Cardiac fibroblast (primary cell): ENCODE measurements around the gene RSPRY1.

ENCODE experiments used
- DNase-seq, 2 donors: peaks; one replicate each; pipeline versions ENCODE4 v3.0.0 to v3.0.0-alpha.2; 2010; ENCODE audit warnings: low read depth in 2 of 2
- H3K4me3 ChIP-seq, 2 donors: replicated peaks in 1 of 2; 1 replicate in 1 of 2; 2 replicates in 1 of 2; pipeline ENCODE4 v1.5.1; 2011; ENCODE audit warnings: low read depth in 2 of 2, low read length in 2 of 2, mild to moderate bottlenecking in 2 of 2, moderate library complexity in 1 of 2
- TF ChIP-seq, protein P1 (sequence below): IDR thresholded peaks from one replicate; pipeline ENCODE4 v1.5.1; 2011; ENCODE audit warnings: low read depth, mild to moderate bottlenecking, low read length, inconsistent platforms

RSPRY1 gene

DNA sequence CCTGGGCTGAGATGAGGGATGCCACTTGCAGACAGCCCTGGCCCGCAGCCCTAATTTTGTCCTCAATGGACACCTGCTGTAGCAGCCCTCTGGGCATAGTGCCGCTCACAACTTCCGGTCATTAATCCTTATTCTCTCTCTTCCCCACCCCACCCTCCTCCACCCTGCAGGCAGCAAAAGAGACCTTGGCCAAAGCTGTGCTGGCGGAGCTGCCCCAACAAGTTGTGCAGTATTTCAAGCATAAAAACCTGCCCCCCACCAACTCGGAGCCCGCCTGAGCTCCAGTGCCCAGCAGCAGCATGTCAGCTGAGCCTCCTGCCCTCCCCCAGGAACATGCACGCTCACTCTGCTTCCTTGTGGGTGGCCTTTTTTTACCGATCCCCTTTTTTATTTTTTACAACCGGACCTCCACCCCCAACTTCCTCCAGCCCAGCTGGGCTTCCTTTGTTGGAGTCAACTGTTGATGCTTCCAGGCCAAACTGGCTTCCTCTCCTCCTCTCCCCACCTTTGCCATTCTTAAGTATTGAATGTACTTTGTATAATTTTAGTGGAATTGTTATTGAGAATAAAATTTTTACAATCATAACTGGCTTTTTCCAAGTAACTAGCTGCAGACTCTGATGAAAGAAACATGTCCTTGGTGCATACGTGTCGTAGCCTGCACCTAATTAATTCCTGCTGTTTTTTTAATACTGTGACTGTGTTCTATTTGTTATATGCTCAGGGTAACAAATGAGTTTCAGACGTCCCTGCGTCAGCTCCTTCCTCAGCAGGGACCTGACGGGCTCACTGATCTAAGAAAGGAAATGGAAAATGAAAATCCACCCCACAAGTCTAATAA is 38.5 kb upstream of the RSPRY1 start:
- TF ChIP-seq, protein P1, sequence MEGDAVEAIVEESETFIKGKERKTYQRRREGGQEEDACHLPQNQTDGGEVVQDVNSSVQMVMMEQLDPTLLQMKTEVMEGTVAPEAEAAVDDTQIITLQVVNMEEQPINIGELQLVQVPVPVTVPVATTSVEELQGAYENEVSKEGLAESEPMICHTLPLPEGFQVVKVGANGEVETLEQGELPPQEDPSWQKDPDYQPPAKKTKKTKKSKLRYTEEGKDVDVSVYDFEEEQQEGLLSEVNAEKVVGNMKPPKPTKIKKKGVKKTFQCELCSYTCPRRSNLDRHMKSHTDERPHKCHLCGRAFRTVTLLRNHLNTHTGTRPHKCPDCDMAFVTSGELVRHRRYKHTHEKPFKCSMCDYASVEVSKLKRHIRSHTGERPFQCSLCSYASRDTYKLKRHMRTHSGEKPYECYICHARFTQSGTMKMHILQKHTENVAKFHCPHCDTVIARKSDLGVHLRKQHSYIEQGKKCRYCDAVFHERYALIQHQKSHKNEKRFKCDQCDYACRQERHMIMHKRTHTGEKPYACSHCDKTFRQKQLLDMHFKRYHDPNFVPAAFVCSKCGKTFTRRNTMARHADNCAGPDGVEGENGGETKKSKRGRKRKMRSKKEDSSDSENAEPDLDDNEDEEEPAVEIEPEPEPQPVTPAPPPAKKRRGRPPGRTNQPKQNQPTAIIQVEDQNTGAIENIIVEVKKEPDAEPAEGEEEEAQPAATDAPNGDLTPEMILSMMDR = no peak
- H3K4me3 ChIP-seq = no peak overlapping the region
- DNase-seq = peak; percentile 40 to 41

DNA sequence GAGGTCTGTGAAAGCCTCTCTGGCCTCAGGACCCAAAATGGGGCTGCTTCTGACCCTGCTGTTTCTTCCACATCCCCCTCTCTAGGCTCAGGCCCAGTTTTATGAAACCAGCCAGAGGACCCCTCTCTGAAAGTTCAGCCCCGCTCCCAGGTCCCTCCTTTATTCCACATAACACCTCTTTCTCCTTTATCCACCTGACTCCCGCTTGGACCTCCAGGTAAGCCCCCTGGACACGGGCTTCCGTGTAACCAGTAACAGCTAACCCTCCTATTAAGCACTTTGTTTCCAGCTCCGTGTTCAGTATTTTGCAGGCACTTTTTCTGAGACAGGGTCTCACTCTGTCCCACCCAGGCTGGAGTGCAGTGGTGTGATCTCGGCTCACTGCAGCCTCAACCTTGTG is 37.6 kb upstream of the RSPRY1 start:
- no peak for DNase-seq
- no peak overlapping the region for H3K4me3 ChIP-seq
- TF ChIP-seq, protein P1 = no peak

DNA sequence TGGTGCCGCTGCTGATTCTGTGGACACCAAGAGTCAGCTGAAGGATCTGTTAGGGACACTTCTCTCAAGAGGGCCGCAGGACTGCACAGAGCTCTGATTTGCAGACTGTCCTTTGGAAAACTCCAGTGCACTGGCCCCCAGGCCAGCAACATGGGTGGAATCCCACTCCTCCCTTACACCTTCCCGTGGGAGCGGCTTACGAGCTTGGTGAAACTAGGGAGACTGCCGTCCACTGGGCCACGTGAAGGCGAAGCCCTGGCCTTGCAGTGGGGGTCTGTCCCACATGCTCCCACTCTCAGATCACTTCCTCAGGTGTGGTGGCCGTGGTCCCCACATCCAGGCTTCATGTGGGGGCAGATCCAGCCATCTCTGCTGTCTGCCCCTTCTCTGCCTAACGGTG is 36.7 kb upstream of the RSPRY1 start:
- TF ChIP-seq, protein P1 = no peak
- DNase-seq = no peak
- no peak overlapping the region for H3K4me3 ChIP-seq

DNA sequence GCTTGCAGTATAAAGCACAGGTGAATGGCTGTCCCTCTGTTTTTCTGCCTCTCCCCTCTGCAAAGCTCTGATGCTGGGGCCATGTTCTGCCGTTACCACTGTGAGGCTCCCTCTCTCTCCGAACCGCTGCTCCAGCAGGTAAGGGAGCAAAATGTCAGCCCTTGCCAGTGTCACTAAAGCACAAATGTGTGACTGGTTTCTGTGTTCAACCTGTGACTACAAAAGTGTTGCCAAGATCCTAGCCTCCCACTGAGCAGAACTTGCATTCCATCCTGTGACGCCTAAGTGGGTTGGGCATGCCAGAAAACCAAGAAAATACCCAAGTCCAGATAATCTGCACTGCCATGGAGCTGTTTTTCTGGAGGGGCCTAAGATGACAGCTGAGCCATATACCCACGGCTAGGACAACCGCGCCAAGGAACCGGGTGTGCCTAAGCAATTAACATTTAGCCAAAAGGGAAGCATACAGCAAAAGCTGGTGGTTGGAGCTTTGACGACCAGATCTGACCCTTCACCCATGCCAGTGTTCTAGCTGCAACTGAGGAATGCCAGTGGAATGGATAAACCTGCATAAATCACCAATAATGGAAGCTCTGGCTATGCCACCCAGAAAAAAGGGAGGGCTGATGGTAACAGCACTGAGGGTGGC is 35.3 kb upstream of the RSPRY1 start:
- DNase-seq = peak in 1 of 2 donors; percentile 35
- TF ChIP-seq, protein P1 = no peak
- H3K4me3 ChIP-seq = no peak overlapping the region

DNA sequence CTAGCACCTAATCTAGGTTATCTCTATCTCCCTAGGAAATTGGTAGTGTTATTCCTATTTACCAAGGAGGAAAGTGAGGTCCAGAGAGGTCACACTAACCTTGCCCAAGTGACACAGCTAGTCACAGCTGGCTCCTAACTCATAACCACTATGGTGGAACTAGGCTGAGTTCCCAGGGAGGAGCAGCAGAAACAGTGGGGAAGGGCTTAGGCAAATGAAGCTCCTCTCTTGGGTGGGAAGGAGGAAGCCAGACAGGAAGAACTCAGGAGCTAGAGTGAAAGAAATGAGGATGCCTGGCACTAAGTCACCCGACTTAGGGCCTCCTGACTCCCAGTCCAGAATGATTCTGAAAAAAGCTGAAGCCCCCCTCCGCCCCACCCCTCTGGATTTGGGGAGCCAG is 34.8 kb upstream of the RSPRY1 start:
- no peak for DNase-seq
- no peak overlapping the region for H3K4me3 ChIP-seq
- TF ChIP-seq, protein P1 = no peak

DNA sequence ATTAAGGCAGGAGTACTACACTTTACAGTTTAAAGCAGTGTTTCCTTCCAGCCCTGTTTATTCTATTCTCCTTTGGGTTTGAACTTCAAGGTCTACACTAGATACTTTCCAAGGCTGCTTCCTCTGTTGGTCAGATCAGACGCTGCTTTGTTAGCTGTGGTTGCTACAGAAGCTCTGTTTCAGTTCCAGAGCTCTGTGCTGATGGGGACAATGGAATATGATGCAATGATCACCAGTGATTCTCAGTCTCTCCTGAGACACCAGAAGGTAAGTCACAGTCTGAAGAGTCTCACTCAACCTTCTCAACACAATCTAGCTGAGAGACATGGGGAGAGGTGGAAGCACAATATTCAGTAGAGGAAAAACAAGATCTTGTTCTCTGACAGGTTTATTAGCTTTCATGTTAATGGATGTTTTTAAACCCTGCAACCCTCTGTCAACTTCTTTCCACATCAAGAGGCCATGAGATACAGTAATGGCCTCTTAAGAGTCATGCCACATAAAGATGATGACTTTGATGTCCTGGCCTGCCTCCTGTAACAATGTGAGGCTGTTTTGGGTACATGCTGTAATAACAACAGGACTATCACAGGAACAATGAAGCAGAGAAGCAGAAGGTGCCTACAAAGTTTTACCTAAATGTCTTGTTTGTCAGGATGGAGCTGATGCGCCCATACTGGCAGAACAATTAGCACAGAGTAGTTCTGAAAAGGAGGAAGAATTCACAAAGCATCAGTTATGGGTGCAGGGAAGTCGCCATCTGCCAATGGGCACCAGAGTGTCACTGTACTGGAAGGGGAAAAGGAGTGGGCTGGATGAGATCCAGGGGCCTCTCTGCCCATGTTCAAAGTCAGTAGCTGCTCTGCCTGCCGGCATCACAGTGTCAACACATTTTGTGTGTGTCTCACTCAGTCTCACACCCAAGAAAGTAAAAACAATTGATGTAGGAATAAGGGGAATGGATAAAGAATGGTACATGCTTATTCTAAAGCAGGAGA is 33.7 kb upstream of the RSPRY1 start:
- DNase-seq = peak in 1 of 2 donors; percentile 11
- TF ChIP-seq, protein P1 = no peak
- H3K4me3 ChIP-seq = no peak overlapping the region
